ENCODE measurements around the gene PHACTR3.

PHACTR3 gene

GRCh38 chr20:59788811-59789397, 184.6 kb downstream of the PHACTR3 start:
- TF ChIP-seq CTCF (IDR thresholded peaks at IDR 0.05; ENCODE audit: extremely low read depth, missing control alignments) = no peak
- DNase-seq (ENCODE audit: low spot score) = no peak

- no peak for DNase-seq (ENCODE audit: low spot score)
- no peak for TF ChIP-seq CTCF (IDR thresholded peaks at IDR 0.05; ENCODE audit: extremely low read depth, missing control alignments)
Measured at GRCh38 chr20:59789686-59790085, 185.3 kb downstream of the PHACTR3 start.

- DNase-seq (ENCODE audit: low spot score) = no peak
- TF ChIP-seq CTCF (IDR thresholded peaks at IDR 0.05; ENCODE audit: extremely low read depth, missing control alignments) = no peak
Measured at GRCh38 chr20:59790346-59790745, 186.0 kb downstream of the PHACTR3 start.

GRCh38 chr20:59792300-59792699, 188.0 kb downstream of the PHACTR3 start:
- no peak for TF ChIP-seq CTCF (IDR thresholded peaks at IDR 0.05; ENCODE audit: extremely low read depth, missing control alignments)
- no peak for DNase-seq (ENCODE audit: low spot score)

- DNase-seq (ENCODE audit: low spot score) = no peak
- TF ChIP-seq CTCF (IDR thresholded peaks at IDR 0.05; ENCODE audit: extremely low read depth, missing control alignments) = no peak
Measured at GRCh38 chr20:59794555-59794954, 190.2 kb downstream of the PHACTR3 start.

GRCh38 chr20:59800309-59800708, 196.0 kb downstream of the PHACTR3 start:
- TF ChIP-seq CTCF (IDR thresholded peaks at IDR 0.05; ENCODE audit: extremely low read depth, missing control alignments) = no peak
- DNase-seq (ENCODE audit: low spot score) = no peak

- TF ChIP-seq CTCF (IDR thresholded peaks at IDR 0.05; ENCODE audit: extremely low read depth, missing control alignments) = no peak
Measured at GRCh38 chr20:59802018-59802417, 197.7 kb downstream of the PHACTR3 start.

More at GRCh38 chr20:59802018-59802417, 197.7 kb downstream of the PHACTR3 start:
- DNase-seq (ENCODE audit: low spot score) = no peak

Measured in GM20000 (cell line).